ENCODE data around the gene LRRD1.
"Not testable (repeated sequence)": the region's sequence is repeated elsewhere in the genome, so short reads cannot be mapped to it uniquely, and the experiment has no call there.

LRRD1 gene

DNA sequence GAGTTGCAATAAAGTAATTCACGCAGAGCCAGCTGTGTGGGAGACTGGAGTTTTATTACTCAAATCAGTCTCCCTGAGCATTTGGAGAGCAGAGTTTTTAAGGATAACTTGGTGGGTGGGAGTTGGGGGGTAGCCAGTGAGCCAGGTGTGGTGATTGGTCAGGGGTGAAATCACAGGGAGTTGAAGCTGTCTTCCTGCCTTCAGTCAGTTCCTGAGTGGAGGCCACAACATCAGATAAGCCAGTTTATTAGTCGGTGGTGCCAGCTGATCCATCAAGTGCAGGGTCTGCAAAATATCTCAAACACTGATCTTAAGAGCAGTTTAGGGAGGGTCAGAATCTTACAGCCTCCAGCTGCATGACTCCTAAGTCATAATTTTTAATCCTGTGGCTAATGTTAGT, 41.4 kb downstream of the LRRD1 start:
- no peak for DNase-seq

DNA sequence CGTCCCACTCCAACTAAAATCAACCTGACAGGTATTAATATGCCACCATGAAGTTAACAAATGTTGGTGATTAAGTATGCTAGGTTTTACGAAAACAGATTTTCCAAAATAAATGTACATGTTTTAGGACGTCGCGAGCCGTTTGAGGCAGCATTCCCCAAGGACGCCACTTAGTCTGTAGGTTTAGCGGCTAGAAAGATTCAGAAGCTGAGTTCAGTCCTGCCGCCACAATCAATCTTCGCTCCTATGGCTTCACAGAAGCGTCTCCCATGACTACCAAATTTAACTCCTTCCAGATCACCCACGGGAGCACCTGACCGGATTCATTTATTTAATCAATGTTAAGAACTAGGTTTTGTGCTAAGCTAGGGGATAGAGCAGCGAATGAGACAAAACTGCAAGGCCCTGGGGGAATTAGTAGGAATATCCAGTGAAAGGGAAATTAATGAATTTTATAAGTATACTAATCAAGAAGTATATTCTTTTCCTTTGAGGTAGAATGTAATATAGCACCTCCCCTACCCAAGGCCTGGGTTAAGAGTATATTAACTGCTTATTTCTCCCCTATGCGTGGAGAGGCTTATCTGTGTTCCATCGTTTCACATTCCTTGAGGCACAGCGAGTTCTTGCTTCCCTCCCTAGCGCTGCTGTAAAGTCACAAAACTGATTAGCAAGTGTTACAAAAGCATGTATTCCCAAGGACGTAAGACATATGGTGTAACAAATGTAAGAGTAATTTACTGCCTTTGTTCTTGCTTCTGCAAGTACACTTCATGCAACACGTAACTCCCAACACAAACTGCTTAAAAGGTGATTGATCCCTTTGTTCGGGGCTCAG, 43.7 kb downstream of the LRRD1 start:
- peak in 1 of 2 experiments; percentile 2 for DNase-seq

DNA sequence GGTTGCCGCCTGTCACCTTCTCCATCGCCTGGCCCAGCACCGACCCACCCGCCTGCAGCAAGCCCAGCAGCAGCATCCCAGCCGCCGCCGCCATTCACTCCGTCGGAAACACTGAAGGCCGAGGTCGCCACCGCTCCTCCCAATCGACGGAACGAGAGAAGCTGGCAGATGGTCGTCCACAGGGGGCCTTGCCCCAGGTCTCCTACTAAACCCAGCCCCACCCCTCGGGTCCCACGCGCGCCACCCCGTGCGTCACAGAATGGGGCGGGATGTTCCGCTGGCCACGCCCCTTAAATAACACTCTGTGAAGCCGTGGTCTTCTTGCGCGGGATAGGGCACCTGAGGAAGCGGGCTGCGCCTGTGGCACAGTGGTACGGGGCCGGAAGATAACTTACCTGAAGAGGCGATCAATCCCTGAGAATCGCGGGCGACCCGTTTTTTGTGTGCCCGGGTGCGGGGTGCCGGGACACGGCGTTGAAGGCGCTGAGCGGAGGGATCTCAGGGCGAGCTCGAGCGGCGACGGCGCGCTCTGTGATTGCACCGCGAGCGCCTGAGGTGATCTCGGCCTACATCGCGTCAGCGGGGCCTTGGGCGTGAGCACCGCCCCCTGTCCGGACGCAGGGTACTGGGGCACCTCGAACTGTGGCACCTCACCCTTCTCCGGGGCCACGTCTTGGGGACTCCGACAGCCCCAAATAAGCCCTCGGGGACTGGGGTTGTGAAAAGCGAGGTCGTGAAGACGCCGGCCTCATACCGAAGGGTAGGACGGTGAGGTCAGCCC, 44.5 kb downstream of the LRRD1 start, which contains the start of gene CYP51A1:
Gene CYP51A1 (minus strand): TSS at position 207 of the 781 bp plus-strand sequence. CDS start 113 bp downstream, at position 94.
- peak; percentile 90 for DNase-seq

DNA sequence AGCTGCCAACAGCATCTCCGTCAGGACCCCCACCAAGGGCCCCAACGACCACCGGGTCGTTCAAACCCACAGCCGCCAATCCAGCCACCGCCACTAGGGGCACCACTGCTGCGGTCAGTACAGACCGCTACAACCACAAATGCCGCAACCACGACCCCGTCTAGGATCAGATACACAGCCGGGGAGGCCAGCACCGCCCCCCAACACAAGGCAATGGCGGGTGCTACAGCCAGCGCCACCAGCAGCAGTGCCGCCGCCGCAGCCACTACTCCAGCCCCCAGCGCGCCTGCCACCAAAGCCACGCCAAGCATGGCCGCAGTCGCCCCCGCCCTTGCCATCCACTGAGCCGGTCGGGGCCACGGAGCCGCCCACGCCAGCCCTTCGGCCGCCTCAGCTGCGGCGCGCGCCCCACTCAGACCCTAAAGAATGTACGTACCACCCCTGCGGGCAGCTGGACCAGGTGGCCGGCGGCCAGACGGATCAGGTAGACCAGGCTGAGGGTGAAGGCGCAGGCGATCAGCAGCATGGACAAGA, 45.1 kb downstream of the LRRD1 start:
- peak; percentile 39 to 51 for DNase-seq

DNA sequence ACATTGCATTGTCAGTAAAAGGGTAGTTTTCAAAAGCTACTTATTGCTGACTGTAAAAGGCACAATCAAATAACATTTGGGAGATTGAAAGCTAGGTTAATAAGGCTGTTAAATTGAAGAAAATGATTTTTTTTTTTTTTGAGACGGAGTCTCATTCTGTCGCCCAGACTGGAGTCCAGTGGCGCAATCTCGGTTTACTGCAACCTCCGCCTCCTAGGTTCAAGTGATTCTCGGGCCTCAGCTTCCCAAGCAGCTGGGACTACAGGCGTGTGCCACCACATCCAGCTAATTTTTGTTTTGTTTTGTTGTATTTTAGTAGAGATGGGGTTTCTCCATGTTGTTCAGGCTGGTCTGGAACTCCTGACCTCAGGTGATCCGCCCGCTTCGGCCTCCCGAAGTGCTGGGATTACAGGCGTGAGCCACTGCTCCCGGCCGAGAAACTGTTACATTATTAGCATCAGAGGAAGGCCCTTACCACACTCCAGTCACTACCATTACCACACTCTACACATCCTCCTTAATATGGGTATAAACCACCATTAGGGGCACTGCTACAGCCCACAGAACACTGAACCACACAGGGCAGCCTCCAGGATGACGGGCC, 45.7 kb downstream of the LRRD1 start:
- no peak for DNase-seq

DNA sequence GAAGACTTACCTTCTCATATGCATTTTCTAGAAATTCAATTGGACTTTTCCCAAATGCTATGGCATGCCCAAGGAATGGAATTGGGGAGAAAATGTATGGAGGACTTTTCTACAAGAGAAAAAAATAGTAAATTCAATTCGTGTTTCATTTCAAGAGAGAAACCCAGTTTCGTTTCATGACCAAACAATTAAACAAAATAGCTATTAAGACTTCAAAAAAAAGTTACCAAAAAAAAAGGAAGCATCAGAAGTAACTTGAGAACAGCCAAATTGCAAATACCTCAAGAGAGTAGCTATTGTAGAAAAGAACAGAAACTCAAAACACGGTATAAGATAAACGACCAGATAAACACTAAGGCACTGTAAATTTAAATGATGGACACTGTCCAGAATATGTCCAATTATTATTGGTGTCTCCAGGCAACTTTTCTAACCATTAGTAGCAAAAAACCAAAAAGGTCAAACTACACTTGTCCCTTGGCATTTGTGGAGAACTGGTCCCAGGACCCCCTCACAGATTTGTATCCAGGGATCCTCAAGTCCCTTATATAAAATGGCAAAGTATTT, 47.1 kb downstream of the LRRD1 start:
- no peak for DNase-seq

DNA sequence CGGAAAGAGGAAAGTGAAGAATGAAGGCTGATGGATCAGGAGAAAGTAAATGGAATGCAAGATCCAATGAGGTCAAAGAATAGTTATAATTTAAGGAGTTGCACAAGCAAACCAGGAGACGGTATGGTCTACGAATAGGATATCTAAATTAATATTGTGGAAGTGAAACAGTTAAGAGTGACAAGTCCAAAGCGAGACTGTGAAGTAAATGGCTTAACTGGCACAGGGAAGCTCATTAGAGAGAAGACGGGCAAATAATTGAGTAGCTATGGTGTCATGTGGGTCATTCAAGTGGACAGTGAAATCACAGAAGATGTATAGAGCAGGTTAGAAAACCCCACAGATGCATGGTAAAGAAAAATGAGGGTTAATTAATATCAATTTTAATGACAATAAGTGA, 47.8 kb downstream of the LRRD1 start:
- no peak for DNase-seq

DNA sequence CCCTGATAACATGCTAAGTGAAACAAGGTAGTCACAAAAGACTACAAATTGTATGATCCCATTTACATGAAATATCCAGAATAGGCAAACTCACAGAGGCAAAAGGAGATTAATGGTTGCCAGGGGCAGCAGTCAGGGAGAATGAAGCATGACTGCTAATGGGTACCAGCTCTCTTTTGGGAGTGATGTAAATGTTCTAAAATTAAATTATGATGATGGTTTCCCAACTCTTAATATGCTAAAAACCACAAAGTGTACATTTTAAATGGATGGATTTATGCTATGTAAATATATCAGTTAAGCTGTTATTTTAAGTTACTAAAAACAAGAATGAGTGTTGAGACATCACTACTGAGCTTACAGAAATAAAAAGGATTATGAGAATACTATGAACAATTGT, 57.3 kb downstream of the LRRD1 start:
- no peak for DNase-seq

DNA sequence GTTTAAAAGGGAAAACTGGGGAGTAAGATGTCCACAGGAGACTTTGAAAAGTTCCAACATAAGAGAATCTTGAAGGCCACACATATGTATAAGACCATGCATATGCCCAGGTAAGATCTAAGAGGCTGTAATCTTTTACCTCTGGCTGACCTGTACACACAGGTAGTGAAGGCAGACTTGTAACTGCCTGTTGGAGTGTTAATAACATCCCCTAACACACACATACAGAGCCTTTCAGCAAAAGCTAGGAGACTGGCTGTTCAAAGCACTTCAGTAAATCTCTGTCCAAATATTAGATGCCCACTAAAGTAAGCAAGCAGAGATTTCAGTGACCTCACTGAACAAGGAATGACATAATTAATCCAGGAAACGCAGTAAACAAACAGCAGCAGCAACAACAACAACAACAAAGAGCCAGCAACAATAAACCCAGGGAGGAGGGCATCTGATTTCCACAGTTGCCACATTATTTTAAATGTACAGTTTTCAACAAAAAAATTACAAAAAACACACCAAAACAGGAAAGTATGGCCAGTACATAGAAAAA, 59.7 kb downstream of the LRRD1 start:
- no peak for DNase-seq

DNA sequence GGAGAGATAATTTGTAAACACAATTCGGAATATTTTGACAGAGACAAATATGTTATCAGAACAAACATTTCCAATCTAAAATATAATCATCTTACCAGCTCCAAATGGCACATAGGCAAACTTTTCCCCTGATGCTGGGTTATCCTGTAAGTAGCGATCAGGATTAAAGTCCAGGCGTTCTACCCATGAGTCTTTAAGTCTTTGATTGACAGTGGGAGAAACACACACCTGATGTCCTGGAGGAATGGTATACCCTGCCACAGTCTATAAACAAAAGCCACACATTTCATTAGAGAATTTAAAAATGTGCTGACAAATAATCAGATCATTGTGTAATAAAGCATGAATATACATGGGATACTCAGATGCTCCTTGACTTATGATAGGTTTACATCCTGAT, 62.0 kb downstream of the LRRD1 start:
- DNase-seq = no peak

DNA sequence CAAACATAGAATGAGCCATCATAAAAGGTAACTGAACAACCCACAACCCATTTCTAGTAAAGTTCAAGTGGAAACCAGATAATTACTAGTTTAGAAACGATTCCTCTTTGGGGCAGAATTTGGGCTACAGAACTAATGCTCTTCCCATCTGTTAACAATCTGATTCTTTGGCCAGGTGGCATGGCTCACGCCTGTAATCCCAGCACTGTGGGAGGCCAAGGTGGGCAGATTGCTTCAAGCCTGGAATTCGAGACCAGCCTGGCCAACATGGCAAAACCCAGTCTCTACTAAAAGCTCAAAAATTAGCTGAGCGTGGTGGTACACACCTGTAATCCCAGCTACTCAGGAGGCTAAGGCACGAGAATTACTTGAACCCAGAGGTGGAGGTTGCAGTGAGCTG, 63.1 kb downstream of the LRRD1 start:
- no peak for DNase-seq

DNA sequence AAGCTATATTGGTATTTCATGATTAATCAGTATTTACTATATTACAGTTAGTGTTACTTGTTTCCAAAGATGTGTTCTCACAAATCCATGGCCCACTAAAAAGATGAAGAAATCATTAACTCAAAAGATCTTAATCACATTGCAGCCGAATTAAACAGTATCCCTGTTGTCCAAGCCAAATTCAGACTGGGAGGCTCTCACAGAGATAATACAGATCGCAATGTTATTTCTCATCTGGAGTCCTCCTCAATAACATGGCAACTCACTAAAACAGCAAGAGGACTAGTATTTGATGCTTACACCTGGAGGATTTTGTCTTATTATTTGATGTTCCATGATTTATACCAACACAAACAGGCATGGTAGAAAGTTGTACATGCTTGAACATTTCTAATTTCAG, 68.1 kb downstream of the LRRD1 start:
- DNase-seq = no peak

DNA sequence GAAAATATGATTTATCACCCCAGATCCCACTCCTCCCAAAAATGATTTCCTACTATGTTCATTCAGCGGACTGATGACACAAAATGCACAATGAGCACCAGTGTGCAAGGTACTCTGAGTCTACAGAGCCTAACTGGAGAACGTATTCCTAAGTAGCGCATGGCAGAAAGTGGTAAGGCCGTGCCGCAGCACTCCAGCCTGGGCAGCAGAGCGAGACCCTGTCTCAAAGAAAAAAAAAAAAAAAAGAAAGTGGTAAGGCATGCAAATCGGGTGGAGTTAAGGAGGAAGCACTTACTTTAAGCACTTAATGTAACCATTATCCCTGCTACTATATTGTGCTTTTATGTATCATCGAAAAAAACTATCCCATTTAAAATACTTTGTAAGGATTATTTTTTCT, 70.1 kb downstream of the LRRD1 start:
- no peak for DNase-seq

DNA sequence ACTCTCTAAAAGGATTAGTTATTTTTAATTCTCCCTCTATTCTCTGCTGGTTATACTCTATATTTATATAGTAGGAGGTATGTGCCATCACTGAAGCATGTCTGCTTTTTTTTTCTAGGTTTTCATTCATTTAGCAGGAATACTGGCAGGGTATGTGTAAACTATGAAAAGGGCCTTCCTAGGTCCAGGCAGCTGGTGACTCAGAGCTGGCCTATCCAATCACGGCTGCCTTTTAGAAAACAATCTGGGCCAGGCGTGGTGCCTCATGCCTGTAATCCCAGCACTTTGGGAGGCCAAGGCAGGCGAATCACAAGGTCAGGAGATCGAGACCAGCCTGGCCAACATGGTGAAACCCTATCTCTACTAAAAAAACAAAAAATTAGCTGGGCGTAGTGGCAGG, 76.1 kb downstream of the LRRD1 start:
- DNase-seq = not testable (repeated sequence)

DNA sequence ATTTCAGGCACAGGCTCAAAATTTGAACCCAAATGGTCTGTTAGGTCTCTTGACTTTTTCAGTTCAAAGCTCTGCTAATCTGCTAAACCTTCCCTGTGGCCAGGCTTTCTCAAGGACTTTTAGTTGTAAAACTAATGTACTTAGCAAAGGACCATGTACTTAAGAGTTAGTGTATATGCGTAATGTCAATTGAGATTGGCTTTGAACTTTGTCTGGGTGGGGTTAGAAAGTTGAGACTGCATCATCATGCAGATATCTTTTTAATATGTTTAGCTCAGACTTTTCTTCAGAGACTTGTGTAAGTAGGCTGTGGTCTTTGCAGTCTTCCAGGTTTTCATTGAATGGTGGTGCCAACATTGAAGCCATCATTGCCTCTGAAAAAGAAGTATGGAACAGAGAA, 78.4 kb downstream of the LRRD1 start:
- no peak for DNase-seq

DNA sequence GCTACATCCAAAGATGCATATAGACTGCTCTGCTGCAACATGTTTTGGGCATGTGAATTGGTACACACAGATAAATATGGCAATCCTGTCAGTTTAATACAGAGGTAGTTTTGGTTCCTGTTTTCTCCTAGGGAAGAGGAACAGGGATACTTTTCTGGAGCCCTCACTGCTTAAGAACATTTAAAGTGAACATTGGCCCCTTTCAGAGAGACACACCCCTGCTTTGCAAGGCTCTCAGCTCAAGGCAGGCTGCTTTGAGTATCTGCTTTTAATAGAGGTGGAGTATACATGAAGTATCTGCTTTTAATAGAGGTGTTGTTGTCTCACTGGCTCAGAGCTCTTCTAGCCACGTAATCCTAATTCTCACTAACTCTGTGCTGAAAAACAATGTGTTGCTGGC, 83.6 kb downstream of the LRRD1 start:
- no peak for DNase-seq

Data from stimulated activated CD4-positive, alpha-beta T cell treated with anti-CD3 and anti-CD28 coated beads, Interleukin-4, amount 100 ng/mL, for 4 hours (primary cell).